Measurements from ENCODE around the gene SLC35F3. TPM values are rescaled to one million over a fixed set of nuclear protein-coding genes. Genes with fewer than 3 reads are reported as not detected.

Gene SLC35F3
- total RNA-seq, 3 donors from 2014 or later: 0.17 to 0.89 (median 0.20) TPM

- ATAC-seq (peak; percentile 30), DNase-seq (peak in 1 of 3 donors; percentile 30)
Observed at GRCh38 chr1:234154320-234155251, 250.1 kb downstream of the SLC35F3 start.

GRCh38 chr1:234162661-234163060 lies 258.2 kb downstream of the SLC35F3 start:
- no peaks in the 10 kb centered on the region for H3K36me3 ChIP-seq (ENCODE audit: low read depth)
- ATAC-seq: no peak
- H3K4me1 ChIP-seq (ENCODE audit: low read depth): no peaks in the 10 kb centered on the region
- no peak for DNase-seq
- H3K9me3 ChIP-seq: no peaks in the 10 kb centered on the region
- intact Hi-C loops (cut with DNase I, micrococcal nuclease): no loop called here
- TF ChIP-seq CTCF (IDR thresholded peaks at IDR 0.05): no peak
- H3K4me3 ChIP-seq: no peak overlapping the region

More at GRCh38 chr1:234154320-234155251, 250.1 kb downstream of the SLC35F3 start:
- Histone ChIP-seq H3K36me3 (ENCODE audit: low read depth) (no peaks in the 10 kb centered on the region), H3K4me1 (ENCODE audit: low read depth) (no peaks in the 10 kb centered on the region), H3K9me3 (no peaks in the 10 kb centered on the region), H3K4me3 (no peak overlapping the region)
- TF ChIP-seq CTCF (IDR thresholded peaks at IDR 0.05): peak; percentile 64
- intact Hi-C loops (cut with DNase I, micrococcal nuclease): no loop called here

GRCh38 chr1:234163267-234163919 lies 258.9 kb downstream of the SLC35F3 start:
- Histone ChIP-seq H3K36me3 (ENCODE audit: low read depth) (no peaks in the 10 kb centered on the region), H3K4me1 (ENCODE audit: low read depth) (no peaks in the 10 kb centered on the region), H3K4me3 (no peak overlapping the region), H3K9me3 (no peaks in the 10 kb centered on the region)
- ATAC-seq: no peak
- no peak for TF ChIP-seq CTCF (IDR thresholded peaks at IDR 0.05)
- intact Hi-C loops (cut with DNase I, micrococcal nuclease): no loop called here
- no peak for DNase-seq

DNA sequence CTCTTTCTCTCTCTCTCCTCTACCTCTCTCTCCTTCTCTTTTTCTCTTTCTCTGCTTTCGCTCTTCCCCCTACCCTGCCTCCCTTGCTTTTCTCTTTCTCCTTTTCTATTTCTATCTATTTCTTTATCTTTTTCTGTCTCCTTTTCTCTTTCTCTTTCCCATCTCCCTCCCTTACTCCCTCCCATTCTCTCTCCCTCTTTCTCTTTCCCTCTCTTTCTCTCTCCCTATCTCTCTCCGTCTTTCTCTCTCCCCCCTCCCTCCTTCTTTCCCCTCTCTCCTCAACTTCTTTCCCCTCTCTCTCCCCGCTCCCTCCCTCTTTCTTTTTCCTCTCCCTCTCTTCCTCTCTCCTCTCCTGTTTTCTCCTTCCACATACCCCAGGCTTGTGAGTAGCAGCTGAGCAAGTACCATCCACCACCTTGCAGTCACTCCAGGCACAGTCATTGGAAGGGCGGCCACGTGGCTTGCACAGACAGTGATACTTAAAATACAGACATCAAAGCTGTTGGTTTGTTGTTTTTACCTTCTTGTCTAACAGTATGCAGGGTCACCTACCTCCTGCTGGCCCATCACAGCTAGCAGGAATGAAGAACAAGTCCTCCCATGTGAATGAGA lies 259.7 kb downstream of the SLC35F3 start:
- TF ChIP-seq CTCF (IDR thresholded peaks at IDR 0.05): no peak
- ATAC-seq (no peak), DNase-seq (no peak)
- H3K36me3 ChIP-seq (ENCODE audit: low read depth): no peaks in the 10 kb centered on the region
- H3K4me1 ChIP-seq (ENCODE audit: low read depth): no peaks in the 10 kb centered on the region
- no peaks in the 10 kb centered on the region for H3K9me3 ChIP-seq
- intact Hi-C loops (cut with DNase I, micrococcal nuclease): no loop called here
- H3K4me3 ChIP-seq: no peak overlapping the region

DNA sequence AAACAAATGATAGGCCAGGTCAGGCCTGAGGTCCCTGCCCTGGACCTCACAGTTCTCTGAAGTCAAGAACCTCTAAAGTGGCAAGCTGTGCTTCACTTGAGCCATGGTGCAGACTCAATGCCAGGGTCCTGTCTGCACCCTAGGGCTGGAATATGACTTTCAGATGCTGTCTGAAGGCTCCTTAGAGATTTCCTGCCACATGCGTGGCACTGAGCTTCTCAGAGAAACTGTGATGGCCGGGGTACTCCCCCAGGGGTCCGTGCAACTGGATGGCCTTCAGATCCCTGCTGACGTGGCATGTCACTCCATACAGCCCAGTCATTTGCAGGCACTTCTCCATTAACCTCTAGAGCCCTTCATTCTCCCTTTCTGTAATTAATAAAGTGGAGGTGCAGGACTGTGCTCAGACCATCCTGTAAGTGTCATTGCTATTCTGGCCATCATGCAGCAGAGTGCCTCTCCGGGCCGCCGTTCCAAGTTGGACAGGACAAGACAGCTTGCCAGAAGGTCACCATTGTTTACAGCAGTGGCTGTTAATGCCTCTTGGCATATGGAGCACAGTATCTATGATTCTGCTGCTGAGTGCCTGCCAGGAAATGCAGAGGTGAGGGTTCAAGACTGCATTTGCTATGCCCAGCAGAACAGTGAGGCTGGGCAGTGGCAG lies 263.7 kb downstream of the SLC35F3 start:
- intact Hi-C loops (cut with DNase I, micrococcal nuclease): no loop called here
- Histone ChIP-seq H3K9me3 (no peaks in the 10 kb centered on the region), H3K36me3 (ENCODE audit: low read depth) (no peaks in the 10 kb centered on the region), H3K4me3 (no peak overlapping the region), H3K4me1 (ENCODE audit: low read depth) (no peaks in the 10 kb centered on the region)
- ATAC-seq: no peak
- TF ChIP-seq CTCF (IDR thresholded peaks at IDR 0.05): no peak
- DNase-seq: no peak
